Neural cell (in vitro differentiated cells): ENCODE results near the gene ALDH9A1. TPM values are rescaled to one million over a fixed set of nuclear protein-coding genes. Genes with fewer than 3 reads are reported as not detected.

Experiments used
- H2AFZ ChIP-seq: fragments of 200-600, 300-800 bp; sonication (generic), shearing (Covaris generic); 2 replicates; pipeline ENCODE4 v1.6.0; 2014; ENCODE audit warnings: low read depth, mild to moderate bottlenecking, antibody characterized with exemption, low read length, moderate library complexity
- H3F3A ChIP-seq: fragments of 200-600 bp; shearing (Covaris generic); 2 replicates; pipeline ENCODE4 v1.6.1; 2016; ENCODE audit warnings: mild to moderate bottlenecking, moderate library complexity, mixed read lengths, antibody characterized with exemption, low read length; ENCODE audit not compliant: insufficient read depth, poor library complexity, severe bottlenecking
- H3K27ac ChIP-seq: fragments of 200-600, 300-800 bp; sonication (generic), shearing (Covaris generic); 2 replicates; pipeline ENCODE4 v1.5.1; 2014; ENCODE audit warnings: mild to moderate bottlenecking, low read length, moderate library complexity
- H3K27me3 ChIP-seq: fragments of 300-800, 200-600 bp; sonication (generic), shearing (Covaris generic); 2 replicates; pipeline ENCODE4 v1.6.0; 2014; ENCODE audit warnings: mild to moderate bottlenecking, low read depth, low read length, moderate library complexity; ENCODE audit not compliant: insufficient read depth
- H3K36me3 ChIP-seq: fragments of 300-800, 200-600 bp; sonication (generic), shearing (Covaris generic); 2 replicates; pipeline ENCODE4 v1.5.1; 2014; ENCODE audit warnings: mild to moderate bottlenecking, antibody characterized with exemption, low read length, moderate library complexity; ENCODE audit not compliant: insufficient read depth
- H3K4me2 ChIP-seq: fragments of 300-800, 200-600 bp; sonication (generic), shearing (Covaris generic); 2 replicates; pipeline ENCODE4 v1.6.0; 2014; ENCODE audit warnings: mild to moderate bottlenecking, low read length
- H3K4me3 ChIP-seq: fragments of 300-800, 200-600 bp; sonication (generic), shearing (Covaris generic); 2 replicates; pipeline ENCODE4 v1.5.1; 2014; ENCODE audit warnings: mild to moderate bottlenecking, low read length, moderate library complexity
- H3K79me2 ChIP-seq: fragments of 200-600 bp; shearing (Covaris generic); replicated peaks from 2 replicates; pipeline ENCODE4 v1.6.0; 2014; ENCODE audit warnings: mild to moderate bottlenecking, low read length, moderate library complexity; ENCODE audit not compliant: insufficient read depth
- H3K9ac ChIP-seq: fragments of 300-800, 200-600 bp; sonication (generic), shearing (Covaris generic); 2 replicates; pipeline ENCODE4 v1.6.1; 2016; ENCODE audit warnings: mild to moderate bottlenecking, low read length, mixed read lengths
- H3K9me2 ChIP-seq: fragments of 200-600 bp; shearing (Covaris generic); 2 replicates; pipeline ENCODE4 v1.6.1; 2016; ENCODE audit warnings: mild to moderate bottlenecking, low read length, mixed read lengths; ENCODE audit not compliant: insufficient read depth
- H3K9me3 ChIP-seq: fragments of 200-600, 300-800 bp; sonication (generic), shearing (Covaris generic); 2 replicates; pipeline ENCODE4 v1.6.1; 2016; ENCODE audit warnings: mild to moderate bottlenecking, mixed run types, low read length, moderate library complexity, mixed read lengths
- H4K20me1 ChIP-seq: fragments of 200-600 bp; shearing (Covaris generic); 2 replicates; pipeline ENCODE4 v1.6.1; 2016; ENCODE audit warnings: mild to moderate bottlenecking, mixed run types; ENCODE audit not compliant: insufficient read depth
- CTCF ChIP-seq: fragments of 450-650 bp; IDR thresholded peaks from 2 replicates; pipeline ENCODE4 v1.5.1; 2014; ENCODE audit warnings: antibody characterized with exemption, mild to moderate bottlenecking, moderate library complexity; ENCODE audit not compliant: poor library complexity, severe bottlenecking
- EP300 ChIP-seq: fragments of 450-650 bp; conservative IDR thresholded peaks from 2 replicates; pipeline ENCODE4 v1.6.1; 2014; ENCODE audit warnings: antibody characterized with exemption, mild to moderate bottlenecking, moderate library complexity; ENCODE audit not compliant: poor library complexity, severe bottlenecking
- EZH2 ChIP-seq: fragments of 200-600, 300-800 bp; shearing (Covaris generic), sonication (generic); IDR thresholded peaks from 2 replicates; pipeline ENCODE4 v1.6.1; 2014; ENCODE audit warnings: antibody characterized with exemption, low read length, borderline replicate concordance, mild to moderate bottlenecking; ENCODE audit not compliant: insufficient read depth, poor library complexity, severe bottlenecking
- MXI1 ChIP-seq: fragments of 450-650 bp; conservative IDR thresholded peaks from 2 replicates; pipeline ENCODE4 v1.6.1; 2014; ENCODE audit warnings: antibody characterized with exemption, mild to moderate bottlenecking; ENCODE audit not compliant: poor library complexity, severe bottlenecking
- POLR2AphosphoS5 ChIP-seq: IDR thresholded peaks from 2 replicates; pipeline ENCODE4 v1.6.1; 2012
- RAD21 ChIP-seq: fragments of 450-650 bp; conservative IDR thresholded peaks from 2 replicates; pipeline ENCODE4 v1.6.1; 2014; ENCODE audit warnings: antibody characterized with exemption, mild to moderate bottlenecking, moderate library complexity
- REST ChIP-seq: IDR thresholded peaks from 2 replicates; pipeline ENCODE4 v1.6.1; 2012; ENCODE audit warnings: borderline replicate concordance
- SMC3 ChIP-seq: fragments of 450-650 bp; conservative IDR thresholded peaks from 2 replicates; pipeline ENCODE4 v1.6.1; 2014; ENCODE audit warnings: antibody characterized with exemption, mild to moderate bottlenecking, moderate library complexity; ENCODE audit not compliant: poor library complexity
- TAF1 ChIP-seq: IDR thresholded peaks from 2 replicates; pipeline ENCODE4 v1.6.1; 2012; ENCODE audit warnings: low read depth
- polyA plus RNA-seq: library from polyadenylated mRNA; depleted of rRNA; stranded (reverse); fragments of >200 nt; gene quantifications from 2 replicates; pipeline ENCODE4 v1.2.3, GENCODE V29; 2014

The ALDH9A1 gene
- polyA plus RNA-seq, 1 donor from 2014 or later: 25.5 TPM

- H4K20me1 ChIP-seq: no peaks in the 10 kb centered on the region
- H3K9ac ChIP-seq: no peak overlapping the region
- no peak overlapping the region for H3K27ac ChIP-seq
- H3K4me3 ChIP-seq: no peak overlapping the region
- no peaks in the 10 kb centered on the region for H3F3A ChIP-seq
- TF ChIP-seq MXI1 (no peak), EZH2 (no peak), CTCF (no peak), EP300 (no peak), SMC3 (no peak), REST (no peak), RAD21 (no peak), TAF1 (no peak), POLR2AphosphoS5 (no peak)
- H3K9me3 ChIP-seq: no peaks in the 10 kb centered on the region
- no peaks in the 10 kb centered on the region for H3K27me3 ChIP-seq
- H2AFZ ChIP-seq: no peak overlapping the region
- no peaks in the 10 kb centered on the region for H3K9me2 ChIP-seq
- no peak overlapping the region for H3K4me2 ChIP-seq
- H3K79me2 ChIP-seq: peaks cover 3% of the 10 kb centered on the region
- peaks cover 5% of the 10 kb centered on the region for H3K36me3 ChIP-seq
Measured at GRCh38 chr1:165680303-165680702, 18.1 kb downstream of the ALDH9A1 start.

GRCh38 chr1:165679282-165680036 is 18.9 kb downstream of the ALDH9A1 start:
- Histone ChIP-seq H3K4me3 (no peak overlapping the region), H3K36me3 (peaks cover 5% of the 10 kb centered on the region), H2AFZ (no peak overlapping the region), H3K79me2 (peaks cover 3% of the 10 kb centered on the region), H3F3A (no peaks in the 10 kb centered on the region), H4K20me1 (no peaks in the 10 kb centered on the region), H3K4me2 (no peak overlapping the region), H3K9me3 (no peaks in the 10 kb centered on the region), H3K27ac (no peak overlapping the region), H3K9ac (no peak overlapping the region), H3K27me3 (no peaks in the 10 kb centered on the region), H3K9me2 (no peaks in the 10 kb centered on the region)
- TF ChIP-seq REST (no peak), TAF1 (no peak), EP300 (no peak), SMC3 (no peak), POLR2AphosphoS5 (no peak)
